Large intestine (tissue), 3 donors: ENCODE data around the gene STUB1. TPM values are rescaled to one million over a fixed set of nuclear protein-coding genes. Genes with fewer than 3 reads are reported as not detected.

Experiments used
- DNase-seq, 2 donors: peaks; one replicate each; pipeline versions ENCODE4 v3.0.0 to v3.0.0-alpha.2; 2013
- H3K27ac ChIP-seq: one replicate; pipeline ENCODE4 v1.5.1; 2013; ENCODE audit warnings: low read length
- H3K27me3 ChIP-seq: 2 replicates; pipeline ENCODE4 v1.6.1; 2013; ENCODE audit warnings: low read length; ENCODE audit not compliant: control insufficient read depth, insufficient read depth
- H3K36me3 ChIP-seq: 2 replicates; pipeline ENCODE4 v1.6.1; 2013; ENCODE audit warnings: low read length; ENCODE audit not compliant: control insufficient read depth, insufficient read depth
- H3K4me1 ChIP-seq: one replicate; pipeline ENCODE4 v1.6.1; 2013; ENCODE audit warnings: low read length; ENCODE audit not compliant: control insufficient read depth, insufficient read depth
- H3K4me3 ChIP-seq: one replicate; pipeline ENCODE4 v1.5.1; 2013; ENCODE audit warnings: low read length
- H3K9me3 ChIP-seq: one replicate; pipeline ENCODE4 v1.6.1; 2013; ENCODE audit warnings: mild to moderate bottlenecking, low read depth, low read length, moderate library complexity; ENCODE audit not compliant: control insufficient read depth
- WGBS: methylation state at CpG from one replicate; pipeline ENCODE4 v1.1.5; 2013; ENCODE audit warnings: low lambda C conversion rate; ENCODE audit not compliant: insufficient coverage; 5-methylcytosine and 5-hydroxymethylcytosine counted together
- polyA plus RNA-seq: library from polyadenylated mRNA; unstranded; fragments of 120-200 nt; gene quantifications from one replicate; pipeline ENCODE4 v1.2.1, GENCODE V29; 2013

The STUB1 gene
- polyA plus RNA-seq, 1 donor: 65.9 TPM

DNA sequence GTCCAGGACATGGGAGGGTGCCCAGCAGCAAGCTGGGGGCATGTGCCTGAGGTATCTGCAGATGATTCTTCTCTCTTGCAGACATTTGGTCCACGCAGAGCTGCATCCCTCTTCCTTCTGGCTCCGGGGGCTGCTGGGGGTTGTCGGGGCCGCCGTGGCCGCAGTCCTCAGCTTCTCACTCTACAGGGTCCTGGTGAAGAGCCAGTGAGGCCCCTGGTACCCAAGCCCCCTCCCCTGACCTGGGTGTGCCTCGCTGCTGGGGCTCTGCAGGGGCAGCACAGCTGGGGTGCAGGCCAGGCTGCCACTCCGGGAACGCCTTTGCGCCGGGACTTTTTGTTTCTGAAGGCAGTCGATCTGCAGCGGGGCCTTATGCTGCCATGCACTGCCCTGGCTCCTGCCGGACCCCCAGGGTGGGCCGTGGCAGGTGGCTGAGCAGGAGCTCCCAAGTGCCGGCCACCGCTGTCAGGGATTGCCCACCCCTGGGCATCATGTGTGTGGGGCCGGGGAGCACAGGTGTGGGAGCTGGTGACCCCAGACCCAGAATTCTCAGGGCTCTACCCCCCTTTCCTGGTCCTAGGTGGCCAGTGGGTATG is 6.7 kb upstream of the STUB1 start:
- H3K27me3 ChIP-seq: peaks cover 4% of the 10 kb centered on the region
- WGBS: no CpG with 5 or more reads among the region's 18 CpGs
- H3K4me1 ChIP-seq: peaks cover 35% of the 10 kb centered on the region
- H3K36me3 ChIP-seq: peaks cover 44% of the 10 kb centered on the region
- no peak overlapping the region for H3K4me3 ChIP-seq
- H3K9me3 ChIP-seq: peaks cover 5% of the 10 kb centered on the region
- H3K27ac ChIP-seq: no peak overlapping the region
- no peak for DNase-seq

DNA sequence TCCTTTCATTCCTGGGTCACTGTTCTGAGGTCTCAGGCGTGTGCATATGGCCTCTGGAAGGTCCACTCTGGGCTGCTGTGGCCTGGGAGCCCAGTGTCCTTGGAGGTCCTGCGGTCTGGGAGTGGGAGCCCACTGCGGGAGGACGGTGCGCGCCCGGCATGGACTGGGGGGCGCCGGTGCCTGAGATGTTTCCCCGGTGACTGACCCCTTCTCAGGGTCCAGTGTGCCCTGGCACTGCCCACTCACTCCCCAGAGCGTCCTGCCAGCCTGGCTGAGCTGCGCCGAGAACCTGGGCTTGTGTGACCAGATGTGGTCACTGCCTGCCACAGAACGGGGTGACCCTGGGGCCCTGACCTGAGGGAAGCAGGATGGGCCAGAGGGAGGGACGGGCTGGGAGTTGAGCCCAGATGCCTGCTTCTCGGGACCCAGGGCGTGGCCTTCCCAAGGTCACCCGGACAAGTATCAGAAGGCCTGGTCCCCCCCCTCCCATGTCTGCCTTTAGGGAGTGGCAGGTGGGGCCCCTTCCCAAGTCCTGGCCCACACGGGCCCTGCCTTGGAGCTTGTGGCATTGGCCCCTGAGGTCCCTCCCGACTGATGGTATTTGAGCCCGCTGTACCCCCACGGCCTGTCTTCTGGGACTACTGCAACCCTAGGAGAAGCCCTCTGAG is 5.9 kb upstream of the STUB1 start:
- Histone ChIP-seq H3K4me1 (peaks cover 30% of the 10 kb centered on the region), H3K36me3 (peaks cover 44% of the 10 kb centered on the region)
- no CpG with 5 or more reads among the region's 22 CpGs for WGBS

DNA sequence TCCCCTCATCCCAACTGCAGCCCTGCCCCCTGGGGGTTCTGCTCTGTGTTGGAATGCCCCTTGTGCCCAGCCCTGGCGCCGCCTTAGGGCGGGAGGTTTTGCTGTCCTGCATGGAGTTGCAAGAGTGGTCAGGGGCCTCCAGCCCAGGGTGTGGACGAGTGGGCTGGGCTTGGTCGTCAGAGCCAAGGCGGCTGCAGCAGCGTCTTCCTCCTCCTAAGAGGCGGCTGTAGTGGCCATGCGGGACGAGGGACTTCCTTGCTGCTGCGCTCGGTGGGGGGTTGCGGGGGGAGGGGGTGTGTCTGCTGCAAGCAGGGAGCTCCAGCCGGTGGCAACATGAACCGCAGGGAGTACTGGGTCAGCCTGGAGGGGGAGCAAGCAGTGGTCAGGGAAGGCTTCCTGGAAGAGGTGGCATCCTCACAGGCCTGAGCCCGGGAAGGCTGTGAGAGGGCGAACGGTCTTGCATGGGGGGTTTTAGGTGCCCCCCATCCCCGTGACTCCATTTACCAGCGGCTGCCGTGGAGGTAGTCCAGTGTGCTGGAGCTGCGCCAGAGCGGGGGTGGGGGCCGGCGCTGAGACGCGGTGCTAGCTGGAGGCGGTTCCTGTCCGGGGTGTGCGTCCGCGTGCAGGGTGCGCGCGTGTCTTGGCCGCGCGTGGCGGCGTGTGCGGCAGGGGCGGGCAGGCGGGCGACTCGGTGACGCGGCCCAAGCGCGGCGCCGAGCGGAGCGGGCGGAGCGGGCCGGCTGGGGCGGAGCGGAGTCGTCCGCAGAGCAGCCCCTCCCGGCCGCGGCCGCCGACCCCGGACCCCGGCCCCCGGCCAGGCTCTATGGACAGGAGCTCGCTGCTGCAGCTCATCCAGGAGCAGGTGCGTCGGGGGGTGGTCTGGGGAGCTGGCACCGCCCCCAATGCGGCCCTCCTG is 5.0 kb upstream of the STUB1 start, which contains the start of gene RHBDL1:
TSS of gene RHBDL1 (plus strand) at position 704 of the 916 bp plus-strand sequence. CDS start at position 824, 120 bp downstream.
- peaks cover 5% of the 10 kb centered on the region for H3K9me3 ChIP-seq
- peak within 1 kb of the TSS; percentile 43 for H3K4me3 ChIP-seq
- WGBS: no CpG with 5 or more reads among the region's 73 CpGs
- H3K27me3 ChIP-seq: peaks cover 4% of the 10 kb centered on the region
- peaks cover 36% of the 10 kb centered on the region for H3K36me3 ChIP-seq
- peak in 1 of 2 donors; percentile 46 for DNase-seq
- H3K27ac ChIP-seq: no peak within 1 kb of the TSS
- H3K4me1 ChIP-seq: peaks cover 30% of the 10 kb centered on the region

More for the DNA sequence above, 5.9 kb upstream of the STUB1 start:
- H3K9me3 ChIP-seq: peaks cover 5% of the 10 kb centered on the region
- H3K27me3 ChIP-seq: peaks cover 4% of the 10 kb centered on the region
- H3K27ac ChIP-seq: no peak overlapping the region
- no peak overlapping the region for H3K4me3 ChIP-seq
- DNase-seq: no peak

DNA sequence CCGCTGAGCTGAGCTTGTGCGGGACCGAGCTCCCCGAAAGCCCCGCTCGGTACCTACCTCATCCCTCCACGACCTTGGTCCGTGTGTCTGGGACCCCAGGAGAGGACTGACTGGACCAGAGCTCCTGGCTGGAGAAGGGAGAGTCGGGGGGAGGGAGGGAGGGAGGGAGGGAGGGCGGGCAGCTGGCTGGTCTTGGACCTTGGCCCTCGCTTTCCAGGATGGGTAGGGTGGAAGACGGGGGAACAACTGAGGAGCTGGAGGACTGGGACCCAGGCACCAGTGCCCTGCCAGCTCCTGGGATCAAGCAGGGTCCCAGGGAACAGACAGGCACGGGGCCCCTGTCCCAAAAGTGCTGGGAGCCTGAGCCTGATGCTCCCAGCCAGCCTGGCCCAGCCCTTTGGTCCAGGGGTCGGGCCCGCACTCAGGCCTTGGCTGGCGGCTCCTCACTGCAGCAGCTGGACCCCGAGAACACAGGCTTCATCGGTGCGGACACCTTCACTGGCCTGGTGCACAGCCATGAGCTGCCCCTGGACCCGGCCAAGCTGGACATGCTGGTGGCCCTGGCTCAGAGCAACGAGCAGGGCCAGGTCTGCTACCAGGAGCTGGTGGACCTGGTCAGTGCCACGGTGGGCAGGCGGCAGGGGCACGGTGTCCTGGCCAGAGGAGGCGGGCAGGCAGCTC is 4.2 kb upstream of the STUB1 start:
- Histone ChIP-seq H3K27ac (no peak overlapping the region), H3K4me1 (peaks cover 32% of the 10 kb centered on the region), H3K36me3 (peaks cover 28% of the 10 kb centered on the region), H3K9me3 (peaks cover 3% of the 10 kb centered on the region), H3K4me3 (peak overlapping the region; percentile 43), H3K27me3 (peaks cover 4% of the 10 kb centered on the region)
- DNase-seq: peak in 1 of 2 donors; percentile 64
- WGBS: no CpG with 5 or more reads among the region's 25 CpGs

DNA sequence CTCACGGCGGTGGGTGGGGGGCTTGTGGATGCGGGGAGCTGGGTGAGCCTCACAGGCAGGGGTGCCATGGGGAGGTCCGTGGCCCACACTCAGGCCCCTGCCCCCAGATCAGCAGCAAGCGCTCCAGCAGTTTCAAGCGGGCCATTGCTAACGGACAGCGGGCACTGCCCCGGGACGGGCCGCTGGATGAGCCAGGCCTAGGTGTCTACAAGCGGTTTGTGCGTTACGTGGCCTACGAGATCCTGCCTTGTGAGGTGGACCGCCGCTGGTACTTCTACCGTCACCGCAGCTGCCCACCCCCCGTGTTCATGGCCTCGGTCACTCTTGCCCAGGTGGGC is 3.7 kb upstream of the STUB1 start:
- Histone ChIP-seq H3K27me3 (peaks cover 4% of the 10 kb centered on the region), H3K9me3 (peaks cover 3% of the 10 kb centered on the region), H3K4me1 (peaks cover 37% of the 10 kb centered on the region), H3K27ac (no peak overlapping the region), H3K4me3 (no peak overlapping the region), H3K36me3 (peaks cover 22% of the 10 kb centered on the region)
- DNase-seq: no peak
- no CpG with 5 or more reads among the region's 21 CpGs for WGBS

DNA sequence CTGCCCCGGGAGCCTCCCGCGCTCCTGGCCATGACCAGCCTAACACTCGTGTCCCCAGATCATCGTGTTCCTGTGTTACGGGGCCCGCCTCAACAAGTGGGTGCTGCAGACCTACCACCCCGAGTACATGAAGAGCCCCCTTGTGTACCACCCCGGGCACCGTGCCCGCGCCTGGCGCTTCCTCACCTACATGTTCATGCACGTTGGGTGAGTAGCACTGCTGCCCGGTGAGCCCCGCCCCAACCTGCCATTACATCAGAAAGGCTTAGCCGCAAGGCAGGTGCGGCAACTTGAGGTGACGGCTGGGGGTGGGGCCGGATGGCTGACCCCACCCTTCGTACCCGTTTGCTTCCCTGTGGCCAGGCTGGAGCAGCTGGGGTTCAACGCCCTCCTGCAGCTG is 3.3 kb upstream of the STUB1 start:
- Histone ChIP-seq H3K27ac (no peak overlapping the region), H3K4me3 (no peak overlapping the region), H3K9me3 (peaks cover 3% of the 10 kb centered on the region), H3K27me3 (peaks cover 4% of the 10 kb centered on the region), H3K4me1 (peaks cover 40% of the 10 kb centered on the region), H3K36me3 (peaks cover 23% of the 10 kb centered on the region)
- peak; percentile 69 to 82 for DNase-seq
- WGBS: no CpG with 5 or more reads among the region's 23 CpGs

DNA sequence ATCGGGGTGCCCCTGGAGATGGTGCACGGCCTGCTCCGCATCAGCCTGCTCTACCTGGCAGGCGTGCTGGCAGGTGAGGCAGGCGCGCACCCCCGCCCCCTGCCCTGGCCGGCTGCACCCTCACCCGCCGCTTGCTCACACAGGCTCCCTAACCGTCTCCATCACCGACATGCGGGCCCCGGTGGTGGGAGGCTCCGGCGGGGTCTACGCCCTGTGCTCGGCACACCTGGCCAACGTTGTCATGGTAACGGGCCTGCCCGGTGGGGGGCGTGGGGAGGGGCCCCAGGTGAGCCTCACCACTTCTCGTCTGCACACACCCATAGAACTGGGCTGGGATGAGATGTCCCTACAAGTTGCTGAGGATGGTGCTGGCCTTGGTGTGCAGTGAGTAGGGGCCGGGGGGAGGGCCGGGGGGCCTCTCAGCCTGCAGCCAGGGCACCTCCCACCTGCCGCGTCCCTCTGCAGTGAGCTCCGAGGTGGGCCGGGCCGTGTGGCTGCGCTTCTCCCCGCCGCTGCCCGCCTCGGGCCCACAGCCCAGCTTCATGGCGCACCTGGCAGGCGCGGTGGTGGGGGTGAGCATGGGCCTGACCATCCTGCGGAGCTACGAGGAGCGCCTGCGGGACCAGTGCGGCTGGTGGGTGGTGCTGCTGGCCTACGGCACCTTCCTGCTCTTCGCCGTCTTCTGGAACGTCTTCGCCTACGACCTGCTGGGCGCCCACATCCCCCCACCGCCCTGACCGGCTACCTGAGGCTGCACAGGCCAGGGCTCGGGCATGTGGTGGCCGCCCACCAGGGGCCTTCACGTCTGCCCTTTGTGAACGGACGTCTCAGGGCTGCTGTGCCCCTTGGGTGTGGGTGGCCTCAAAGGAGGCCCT is 2.7 kb upstream of the STUB1 start:
- peaks cover 3% of the 10 kb centered on the region for H3K9me3 ChIP-seq
- H3K4me3 ChIP-seq: no peak overlapping the region
- peaks cover 45% of the 10 kb centered on the region for H3K4me1 ChIP-seq
- WGBS: no CpG with 5 or more reads among the region's 57 CpGs
- H3K27ac ChIP-seq: no peak overlapping the region
- H3K36me3 ChIP-seq: peaks cover 23% of the 10 kb centered on the region
- DNase-seq: no peak
- peaks cover 4% of the 10 kb centered on the region for H3K27me3 ChIP-seq

DNA sequence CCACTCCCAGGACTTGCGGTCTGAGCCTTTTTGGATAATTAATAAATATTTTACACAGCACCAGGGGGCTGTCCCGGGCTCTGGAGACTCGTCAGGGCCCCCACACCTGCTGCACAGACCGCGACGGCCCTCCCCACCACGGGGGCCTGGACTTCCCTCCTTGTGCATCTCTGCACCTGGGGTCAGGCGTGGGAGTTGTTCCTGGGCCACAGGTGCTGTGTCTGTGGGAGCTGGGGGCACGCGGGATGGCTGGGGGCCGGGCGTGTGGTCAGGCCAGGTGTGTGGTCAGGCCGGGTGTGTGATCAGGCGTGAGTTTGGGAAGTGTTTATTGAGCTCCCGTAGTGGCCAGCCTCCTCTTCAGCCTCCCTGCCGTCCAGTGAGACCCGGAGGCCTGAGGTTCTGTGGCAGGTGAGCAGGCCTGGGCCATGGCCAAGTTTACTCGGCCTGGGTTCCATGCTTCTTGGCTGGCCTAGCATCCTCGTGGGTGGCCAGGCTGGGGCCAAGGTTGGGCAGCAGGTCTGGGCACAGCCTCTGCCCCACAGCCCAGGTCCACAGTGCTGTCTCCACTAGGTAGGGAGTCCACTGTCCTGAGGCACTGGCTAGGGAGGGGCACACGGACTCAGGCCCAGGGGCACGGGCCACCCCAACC is 1.9 kb upstream of the STUB1 start:
- Histone ChIP-seq H3K27me3 (peaks cover 4% of the 10 kb centered on the region), H3K27ac (no peak overlapping the region), H3K36me3 (peaks cover 25% of the 10 kb centered on the region), H3K4me3 (no peak overlapping the region), H3K4me1 (peaks cover 53% of the 10 kb centered on the region), H3K9me3 (peaks cover 3% of the 10 kb centered on the region)
- no CpG with 5 or more reads among the region's 21 CpGs for WGBS
- DNase-seq: no peak
